GM23248 (cell line): ENCODE results near the gene ENOX1.

Experiments used
- EZH2 ChIP-seq: fragments of 200-600 bp; sonication (generic); IDR thresholded peaks from 2 replicates; pipeline ENCODE4 v1.6.1; 2018; ENCODE audit warnings: antibody characterized with exemption, mild to moderate bottlenecking; ENCODE audit not compliant: insufficient read depth, poor library complexity, severe bottlenecking
- EZH2phosphoT487 ChIP-seq: fragments of 200-600 bp; sonication (generic); IDR thresholded peaks from 2 replicates; pipeline ENCODE4 v1.6.1; 2018; ENCODE audit warnings: antibody characterized with exemption, moderate library complexity, mild to moderate bottlenecking, low read depth; ENCODE audit not compliant: insufficient read depth

- no peak for TF ChIP-seq EZH2
- TF ChIP-seq EZH2phosphoT487, result no peak
These were observed 553.9 kb downstream of the ENOX1 start for GRCh38 chr13:43232873-43233265.
